GM12875 (cell line): ENCODE measurements around the gene KL.

Experiments
- H3K4me3 ChIP-seq: one replicate; pipeline ENCODE4 v1.5.1; 2011; ENCODE audit warnings: low read depth, low read length, control low read depth
- CTCF ChIP-seq: IDR thresholded peaks from 2 replicates; pipeline ENCODE4 v1.5.1; 2011; ENCODE audit warnings: low read depth, mild to moderate bottlenecking, control low read depth, inconsistent platforms, low read length, moderate library complexity, borderline replicate concordance; ENCODE audit not compliant: insufficient read depth

The KL gene

GRCh38 chr13:33016414-33017322 lies at the start of gene KL:
TSS of gene KL (plus strand) at chr13:33016423. CDS start at chr13:33016441, 18 bp downstream.
- H3K4me3 ChIP-seq = peak within 1 kb of the TSS; percentile 57
- TF ChIP-seq CTCF = 0 out of 2 replicates have a peak, but pooled peaks have one; percentile 10

GRCh38 chr13:32967584-32968182 lies 48.5 kb upstream of the KL start:
- no peak for TF ChIP-seq CTCF

GRCh38 chr13:32968316-32968715 lies 47.9 kb upstream of the KL start:
- no peak overlapping the region for H3K4me3 ChIP-seq
- TF ChIP-seq CTCF = no peak

More at GRCh38 chr13:32967584-32968182, 48.5 kb upstream of the KL start:
- H3K4me3 ChIP-seq = no peak overlapping the region

- no peak overlapping the region for H3K4me3 ChIP-seq
- no peak for TF ChIP-seq CTCF
Observed at GRCh38 chr13:32968793-32969192, 47.4 kb upstream of the KL start.

- TF ChIP-seq CTCF = no peak
- no peak overlapping the region for H3K4me3 ChIP-seq
Observed at GRCh38 chr13:32969516-32969941, 46.7 kb upstream of the KL start.

- H3K4me3 ChIP-seq = no peak overlapping the region
- no peak for TF ChIP-seq CTCF
Observed at GRCh38 chr13:32976056-32976805, 40.0 kb upstream of the KL start.
